ENCODE measurements around the gene PRR35.
A peak's percentile ranks its signal among the peaks of the same experiment; 100 is the strongest.
"Not testable (repeated sequence)": the region's sequence is repeated elsewhere in the genome, so short reads cannot be mapped to it uniquely, and the experiment has no call there.

The PRR35 gene

DNA sequence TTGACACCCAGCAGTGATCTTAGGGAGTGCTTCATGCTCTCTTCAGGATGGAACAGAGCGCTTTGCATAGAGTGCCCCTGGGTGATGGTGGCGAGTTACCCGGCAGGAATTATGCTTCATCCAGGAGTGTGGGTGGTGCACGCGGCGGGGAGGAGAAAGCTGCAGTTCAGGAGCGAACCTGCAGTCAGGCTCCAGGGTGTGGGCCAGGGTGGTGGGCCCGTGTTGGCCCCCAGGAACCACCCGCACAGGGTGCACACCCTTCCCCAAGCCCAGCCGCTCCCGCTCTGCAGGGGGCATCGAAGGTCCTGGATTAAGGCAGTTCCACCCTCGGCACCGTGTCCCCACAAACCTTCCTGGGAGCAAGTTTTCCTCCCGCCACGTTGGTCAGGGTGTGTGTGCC is 33.6 kb downstream of the PRR35 start:
- Histone ChIP-seq H3K36me3 (ENCODE audit: control insufficient read depth, insufficient read depth, low read length) (peaks cover 8% of the 10 kb centered on the region), H3K27me3 (ENCODE audit: control insufficient read depth, insufficient read depth, low read length) (no peaks in the 10 kb centered on the region), H3K9ac (ENCODE audit: low read length) (no peak overlapping the region), H3K4me1 (ENCODE audit: control insufficient read depth, insufficient read depth, low read length) (peaks cover 9% of the 10 kb centered on the region), H3K27ac (ENCODE audit: low read depth, low read length) (no peak overlapping the region), H3K4me3 (ENCODE audit: low read length) (peak overlapping the region; percentile 2)

DNA sequence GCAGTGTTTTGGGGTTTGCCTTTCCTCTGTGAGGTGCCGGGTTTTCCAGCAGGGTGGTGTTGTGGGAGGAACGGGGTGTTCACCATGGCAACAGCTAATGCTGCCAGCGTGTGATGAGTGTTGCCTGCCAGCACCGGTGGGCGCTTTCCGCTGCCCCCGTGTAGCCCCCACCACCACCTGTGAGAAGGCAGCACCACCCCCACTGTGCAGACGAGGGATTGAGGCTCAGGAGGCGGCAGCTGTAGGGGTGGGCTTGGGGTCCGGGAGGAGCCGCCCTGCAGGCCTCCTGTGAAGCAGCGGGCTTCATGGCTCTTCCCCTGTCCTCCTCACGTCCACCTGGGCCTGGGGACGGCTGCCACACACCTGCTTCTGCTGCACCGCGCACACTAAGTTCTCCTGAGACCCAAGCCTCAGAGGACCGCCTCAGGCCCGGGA is 34.9 kb downstream of the PRR35 start:
- H3K4me3 ChIP-seq (ENCODE audit: low read length) = no peak overlapping the region
- peaks cover 15% of the 10 kb centered on the region for H3K36me3 ChIP-seq (ENCODE audit: control insufficient read depth, insufficient read depth, low read length)
- no peaks in the 10 kb centered on the region for H3K27me3 ChIP-seq (ENCODE audit: control insufficient read depth, insufficient read depth, low read length)
- no peak overlapping the region for H3K9ac ChIP-seq (ENCODE audit: low read length)
- H3K4me1 ChIP-seq (ENCODE audit: control insufficient read depth, insufficient read depth, low read length) = peaks cover 9% of the 10 kb centered on the region
- no peak overlapping the region for H3K27ac ChIP-seq (ENCODE audit: low read depth, low read length)

- Histone ChIP-seq H3K27ac (ENCODE audit: low read depth, low read length) (no peak overlapping the region), H3K9ac (ENCODE audit: low read length) (no peak overlapping the region), H3K4me3 (ENCODE audit: low read length) (no peak overlapping the region), H3K4me1 (ENCODE audit: control insufficient read depth, insufficient read depth, low read length) (peaks cover 2% of the 10 kb centered on the region), H3K27me3 (ENCODE audit: control insufficient read depth, insufficient read depth, low read length) (no peaks in the 10 kb centered on the region), H3K36me3 (ENCODE audit: control insufficient read depth, insufficient read depth, low read length) (peaks cover 15% of the 10 kb centered on the region)
These were observed 35.9 kb downstream of the PRR35 start for GRCh38 chr16:595942-596735.

DNA sequence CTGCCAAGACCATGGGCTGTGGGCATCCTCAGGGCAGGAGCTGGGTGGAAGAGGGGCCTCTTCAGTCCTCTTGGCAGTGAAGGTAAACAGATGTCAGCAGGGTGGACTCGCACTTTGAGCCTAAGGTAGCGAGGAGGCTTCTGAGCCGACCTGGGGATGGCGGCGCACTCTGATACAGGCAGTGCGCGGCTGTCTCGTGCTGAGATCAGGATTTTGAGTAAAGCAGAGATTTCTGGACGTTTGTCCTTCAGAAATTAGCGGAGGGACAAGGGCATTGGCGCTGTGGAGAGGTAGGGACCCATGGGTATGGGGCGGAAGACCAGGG is 36.5 kb downstream of the PRR35 start:
- no peaks in the 10 kb centered on the region for H3K4me1 ChIP-seq (ENCODE audit: control insufficient read depth, insufficient read depth, low read length)
- peaks cover 15% of the 10 kb centered on the region for H3K36me3 ChIP-seq (ENCODE audit: control insufficient read depth, insufficient read depth, low read length)
- H3K27me3 ChIP-seq (ENCODE audit: control insufficient read depth, insufficient read depth, low read length) = no peaks in the 10 kb centered on the region
- H3K9ac ChIP-seq (ENCODE audit: low read length) = no peak overlapping the region
- H3K27ac ChIP-seq (ENCODE audit: low read depth, low read length) = no peak overlapping the region
- no peak overlapping the region for H3K4me3 ChIP-seq (ENCODE audit: low read length)

GRCh38 chr16:597655-598054 is 37.5 kb downstream of the PRR35 start:
- not testable (repeated sequence) for H3K27ac ChIP-seq (ENCODE audit: low read depth, low read length); H3K4me1 ChIP-seq (ENCODE audit: control insufficient read depth, insufficient read depth, low read length); H3K27me3 ChIP-seq (ENCODE audit: control insufficient read depth, insufficient read depth, low read length); H3K9ac ChIP-seq (ENCODE audit: low read length); H3K4me3 ChIP-seq (ENCODE audit: low read length)
- H3K36me3 ChIP-seq (ENCODE audit: control insufficient read depth, insufficient read depth, low read length) = peaks cover 15% of the 10 kb centered on the region

DNA sequence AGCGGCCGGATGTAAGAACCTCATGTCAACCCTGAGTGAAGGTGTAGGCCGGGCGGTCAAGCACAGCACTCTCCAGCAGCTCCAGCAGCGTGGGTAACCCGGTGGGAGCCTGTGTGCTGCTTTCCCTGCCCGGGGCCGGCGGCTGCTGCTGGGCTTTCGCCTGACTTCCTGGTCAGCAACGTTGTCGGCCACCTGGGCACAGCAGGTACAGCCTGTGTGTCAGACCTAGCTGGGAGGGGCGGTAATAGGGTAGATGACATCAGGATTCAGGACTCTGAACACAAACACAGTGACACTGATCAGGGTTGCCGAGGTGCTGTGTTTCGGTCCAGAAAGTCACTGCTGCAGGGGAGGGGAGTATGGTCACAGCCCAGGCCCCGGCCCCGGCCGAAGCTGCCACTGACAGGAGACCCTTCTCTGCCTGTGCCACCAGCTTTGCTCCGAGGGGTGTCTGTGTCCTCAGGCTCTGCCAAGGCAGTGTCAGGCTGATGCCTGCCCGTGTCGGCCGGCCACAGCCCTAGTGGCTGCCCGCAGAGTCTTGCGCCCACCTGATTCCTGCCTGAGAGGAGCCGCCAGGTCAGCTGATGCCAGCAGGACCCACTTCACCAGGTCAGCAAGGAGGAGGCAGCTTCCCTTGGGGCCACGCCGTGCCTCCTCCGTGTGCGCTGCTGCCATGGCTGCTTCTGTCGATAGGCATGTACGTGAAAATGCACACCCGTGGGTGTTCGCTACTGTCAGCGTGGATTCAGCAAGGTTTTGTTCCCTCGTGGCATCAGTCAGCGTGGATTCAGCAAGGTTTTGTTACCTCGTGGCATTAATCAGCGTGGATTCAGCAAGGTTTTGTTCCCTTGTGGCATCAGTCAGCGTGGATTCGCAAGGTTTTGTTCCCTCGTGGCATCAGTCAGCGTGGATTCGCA is 38.9 kb downstream of the PRR35 start:
- no peak overlapping the region for H3K4me3 ChIP-seq (ENCODE audit: low read length)

GRCh38 chr16:600781-601180 is 40.6 kb downstream of the PRR35 start:
- no peak overlapping the region for H3K9ac ChIP-seq (ENCODE audit: low read length)
- H3K36me3 ChIP-seq (ENCODE audit: control insufficient read depth, insufficient read depth, low read length) = peaks cover 13% of the 10 kb centered on the region
- no peak overlapping the region for H3K4me3 ChIP-seq (ENCODE audit: low read length)
- H3K27ac ChIP-seq (ENCODE audit: low read depth, low read length) = no peak overlapping the region
- no peaks in the 10 kb centered on the region for H3K27me3 ChIP-seq (ENCODE audit: control insufficient read depth, insufficient read depth, low read length)
- H3K4me1 ChIP-seq (ENCODE audit: control insufficient read depth, insufficient read depth, low read length) = no peaks in the 10 kb centered on the region

More for the DNA sequence above, 38.9 kb downstream of the PRR35 start:
- Histone ChIP-seq H3K27ac (ENCODE audit: low read depth, low read length) (no peak overlapping the region), H3K36me3 (ENCODE audit: control insufficient read depth, insufficient read depth, low read length) (peaks cover 15% of the 10 kb centered on the region), H3K27me3 (ENCODE audit: control insufficient read depth, insufficient read depth, low read length) (no peaks in the 10 kb centered on the region), H3K9ac (ENCODE audit: low read length) (no peak overlapping the region), H3K4me1 (ENCODE audit: control insufficient read depth, insufficient read depth, low read length) (no peaks in the 10 kb centered on the region)

- no peak overlapping the region for H3K27ac ChIP-seq (ENCODE audit: low read depth, low read length)
- no peaks in the 10 kb centered on the region for H3K4me1 ChIP-seq (ENCODE audit: control insufficient read depth, insufficient read depth, low read length)
These were observed 43.7 kb downstream of the PRR35 start for GRCh38 chr16:603933-604332.

GRCh38 chr16:606656-607307 is 46.6 kb downstream of the PRR35 start:
- no peak overlapping the region for H3K9ac ChIP-seq (ENCODE audit: low read length)
- H3K36me3 ChIP-seq (ENCODE audit: control insufficient read depth, insufficient read depth, low read length) = no peaks in the 10 kb centered on the region
- H3K4me3 ChIP-seq (ENCODE audit: low read length) = no peak overlapping the region
- H3K27ac ChIP-seq (ENCODE audit: low read depth, low read length) = no peak overlapping the region
- peaks cover 2% of the 10 kb centered on the region for H3K4me1 ChIP-seq (ENCODE audit: control insufficient read depth, insufficient read depth, low read length)
- H3K27me3 ChIP-seq (ENCODE audit: control insufficient read depth, insufficient read depth, low read length) = no peaks in the 10 kb centered on the region

More at GRCh38 chr16:603933-604332, 43.7 kb downstream of the PRR35 start:
- Histone ChIP-seq H3K4me3 (ENCODE audit: low read length) (no peak overlapping the region), H3K9ac (ENCODE audit: low read length) (no peak overlapping the region), H3K27me3 (ENCODE audit: control insufficient read depth, insufficient read depth, low read length) (no peaks in the 10 kb centered on the region), H3K36me3 (ENCODE audit: control insufficient read depth, insufficient read depth, low read length) (peaks cover 6% of the 10 kb centered on the region)

GRCh38 chr16:608019-608418 is 47.8 kb downstream of the PRR35 start:
- Histone ChIP-seq H3K4me3 (ENCODE audit: low read length) (no peak overlapping the region), H3K27ac (ENCODE audit: low read depth, low read length) (no peak overlapping the region), H3K36me3 (ENCODE audit: control insufficient read depth, insufficient read depth, low read length) (no peaks in the 10 kb centered on the region), H3K4me1 (ENCODE audit: control insufficient read depth, insufficient read depth, low read length) (peaks cover 2% of the 10 kb centered on the region), H3K27me3 (ENCODE audit: control insufficient read depth, insufficient read depth, low read length) (no peaks in the 10 kb centered on the region), H3K9ac (ENCODE audit: low read length) (no peak overlapping the region)

DNA sequence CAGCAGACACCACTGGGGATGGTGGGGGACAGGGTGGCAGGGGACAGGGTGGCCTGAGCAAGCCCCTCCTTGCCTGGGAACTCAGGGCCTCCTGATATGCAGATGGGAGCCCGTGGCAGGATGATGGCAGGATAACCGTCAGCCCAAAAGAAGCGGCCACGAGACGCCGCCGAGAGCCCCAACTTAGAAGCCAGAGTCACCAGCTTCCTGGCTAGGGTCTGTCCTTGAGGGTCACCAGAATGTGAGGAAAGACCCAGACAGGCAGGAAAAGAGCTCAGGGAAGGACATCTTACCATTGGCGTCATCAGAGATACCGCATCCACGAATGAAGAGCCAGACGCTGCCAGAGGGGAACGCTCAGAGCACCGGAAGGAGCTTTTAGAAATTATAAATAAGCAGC is 49.1 kb downstream of the PRR35 start:
- Histone ChIP-seq H3K4me1 (ENCODE audit: control insufficient read depth, insufficient read depth, low read length) (peaks cover 2% of the 10 kb centered on the region), H3K36me3 (ENCODE audit: control insufficient read depth, insufficient read depth, low read length) (no peaks in the 10 kb centered on the region), H3K27ac (ENCODE audit: low read depth, low read length) (no peak overlapping the region), H3K27me3 (ENCODE audit: control insufficient read depth, insufficient read depth, low read length) (no peaks in the 10 kb centered on the region), H3K9ac (ENCODE audit: low read length) (no peak overlapping the region), H3K4me3 (ENCODE audit: low read length) (no peak overlapping the region)

DNA sequence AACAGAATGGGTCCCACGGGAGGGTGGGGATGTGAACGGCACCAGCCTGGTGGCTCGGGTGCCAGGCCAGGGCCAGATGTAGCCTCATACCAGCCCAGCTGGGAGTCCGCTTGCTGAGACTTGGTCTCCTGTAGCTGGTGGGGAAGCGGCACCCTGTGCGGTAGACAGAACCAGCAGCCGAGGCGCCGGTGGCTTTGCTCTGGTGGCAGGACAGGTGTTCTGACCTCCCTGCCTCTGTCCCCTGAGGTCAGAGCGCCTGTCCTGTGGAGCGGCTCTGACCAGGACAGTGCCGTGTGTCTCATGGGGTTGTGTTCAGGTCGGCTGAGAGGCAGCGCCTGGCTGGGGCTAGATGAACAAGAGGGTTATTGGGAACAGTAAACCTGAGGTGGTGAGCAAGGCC is 49.8 kb downstream of the PRR35 start:
- Histone ChIP-seq H3K27me3 (ENCODE audit: control insufficient read depth, insufficient read depth, low read length) (no peaks in the 10 kb centered on the region), H3K4me3 (ENCODE audit: low read length) (no peak overlapping the region), H3K36me3 (ENCODE audit: control insufficient read depth, insufficient read depth, low read length) (no peaks in the 10 kb centered on the region), H3K9ac (ENCODE audit: low read length) (no peak overlapping the region), H3K4me1 (ENCODE audit: control insufficient read depth, insufficient read depth, low read length) (peaks cover 2% of the 10 kb centered on the region), H3K27ac (ENCODE audit: low read depth, low read length) (no peak overlapping the region)
